Pancreas (tissue), 10 donors: ENCODE data around the gene AGPAT2. TPM values are rescaled to one million over a fixed set of nuclear protein-coding genes. Genes with fewer than 3 reads are reported as not detected.

Source experiments
- ATAC-seq, 4 donors: fragments of 200-7000 bp; cut with Tn5 transposase; one replicate each; pipeline versions ENCODE4 v1.8.0 to v1.9.1; 2020; ENCODE audit warnings: mild to moderate bottlenecking in 4 of 4, moderate library complexity in 4 of 4
- DNase-seq, 6 donors: peaks; one replicate each; pipeline ENCODE4 v3.0.0-alpha.2; 2020
- FAIRE-seq: peaks from 2 replicates; lab custom pipeline; 2012; peaks lifted over from hg19 to GRCh38; lab: Jason Lieb, UNC
- H3K27ac ChIP-seq, 4 donors: fragments of 200-600 bp; sonication (generic); 1 replicate in 3 of 4; 2 replicates in 1 of 4; pipeline versions ENCODE4 v1.5.0 to v1.8.0; 2020
- H3K27me3 ChIP-seq, 4 donors: fragments of 200-600 bp; one replicate each; pipeline ENCODE4 v1.8.0; 2021
- H3K36me3 ChIP-seq, 3 donors: fragments of 200-600 bp; sonication (generic) in 1 of 3; one replicate each; pipeline versions ENCODE4 v1.5.0 to v1.8.0; 2020 to 2021
- H3K4me1 ChIP-seq, 3 donors: fragments of 200-600 bp; one replicate each; pipeline ENCODE4 v1.8.0; 2021
- H3K4me3 ChIP-seq, 4 donors: fragments of 200-600 bp; sonication (generic) in 2 of 4; one replicate each; pipeline versions ENCODE4 v1.5.0 to v1.8.0; 2020 to 2021
- H3K9me3 ChIP-seq, 4 donors: fragments of 200-600 bp; one replicate each; pipeline ENCODE4 v1.8.0; 2021
- WGBS, 2 donors: extraction: QIAGEN DNeasy Blood & Tissue Kit; methylation state at CpG; one replicate each; pipeline ENCODE4 v1.1.7; 2013; 5-methylcytosine and 5-hydroxymethylcytosine counted together
- intact Hi-C, 3 donors: fragments of 100-400 bp; cut with DNase I; formaldehyde crosslinking; loops; one replicate each; pipeline versions ENCODE4 v1.11.1 to v1.14.2; 2022
- polyA plus RNA-seq, 2 donors: library from polyadenylated mRNA; stranded (reverse); fragments of 200-250 nt; gene quantifications; one replicate each; pipeline ENCODE4 v1.2.3, GENCODE V29; 2013
- total RNA-seq, 6 donors: library from RNA; stranded (reverse); fragmentation: NEBNext Ultra II Directional in 4 of 6; extraction: Animal tissue kit (Norgen Biotek cat#: 25700) in 4 of 6; gene quantifications; one replicate each; pipeline versions ENCODE4 v1.2.1 to v1.2.4, GENCODE V29; 2021 to 2023
- TF ChIP-seq, protein P1 (sequence below), 4 donors: fragments of 200-600 bp; sonication (generic) in 3 of 4; IDR thresholded peaks; one replicate each; pipeline versions ENCODE4 v1.5.0 to v1.8.0; 2021; ENCODE audit warnings: antibody characterized with exemption in 4 of 4
- donor health status: healthy with polysubstance abuse.
- donor health status: DM: no; HTN: no; CAD: no; lungs with moderate emphysema.
- donor health status: DM: no; HTN: no; CAD: no.
- donor health status: control.
- donor health status: control.
- donor health status: Bipolar disorder and iron deficiency.
- donor health status: DM: yes; HTN: yes; CAD: no.
- donor health status: DM: no; HTN: no; CAD: no.
- donor health status: DM: no; HTN: no; CAD: no.
- donor health status: DM: yes; HTN: yes; CAD: no.

Gene AGPAT2
- total and polyA plus RNA-seq, 8 donors: 57.0 to 158 (median 82.7) TPM

DNA sequence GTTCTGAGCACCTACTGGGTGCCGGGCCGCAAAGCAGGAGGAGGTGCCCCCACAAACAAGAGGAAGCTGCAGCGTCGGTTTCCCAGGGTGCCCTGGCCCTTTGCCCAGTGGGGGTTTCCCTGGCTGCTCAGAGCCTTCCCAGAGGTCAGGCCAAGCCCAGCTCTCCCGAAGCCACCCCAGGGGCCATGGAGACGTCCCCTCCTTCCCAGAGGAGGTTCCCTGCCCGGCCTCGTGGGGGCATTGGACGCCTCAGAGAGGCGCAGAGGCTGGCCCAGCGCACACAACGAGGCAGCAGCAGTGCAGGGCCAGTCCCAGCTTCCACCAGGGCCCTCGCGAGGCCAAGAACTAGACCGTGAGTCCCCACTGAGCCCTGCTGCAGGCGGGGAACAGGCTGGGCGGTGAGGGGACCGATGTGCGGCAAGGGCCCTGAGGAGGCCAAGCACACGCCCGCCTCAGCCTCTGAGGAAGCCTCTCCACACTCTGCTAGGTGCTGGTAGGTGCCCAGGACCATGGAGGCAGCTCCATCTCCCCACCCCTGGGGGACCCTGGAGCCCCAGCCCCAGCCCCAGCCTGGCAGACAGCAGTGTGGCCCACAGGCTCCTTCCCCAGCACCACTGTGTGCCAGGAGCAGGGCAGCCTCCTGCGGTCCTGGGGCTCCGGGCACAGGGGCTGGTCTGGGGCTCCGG is 32.1 kb upstream of the AGPAT2 start:
- H3K4me3 ChIP-seq: no peak overlapping the region
- H3K9me3 ChIP-seq: no peaks in the 10 kb centered on the region
- TF ChIP-seq, protein P1, sequence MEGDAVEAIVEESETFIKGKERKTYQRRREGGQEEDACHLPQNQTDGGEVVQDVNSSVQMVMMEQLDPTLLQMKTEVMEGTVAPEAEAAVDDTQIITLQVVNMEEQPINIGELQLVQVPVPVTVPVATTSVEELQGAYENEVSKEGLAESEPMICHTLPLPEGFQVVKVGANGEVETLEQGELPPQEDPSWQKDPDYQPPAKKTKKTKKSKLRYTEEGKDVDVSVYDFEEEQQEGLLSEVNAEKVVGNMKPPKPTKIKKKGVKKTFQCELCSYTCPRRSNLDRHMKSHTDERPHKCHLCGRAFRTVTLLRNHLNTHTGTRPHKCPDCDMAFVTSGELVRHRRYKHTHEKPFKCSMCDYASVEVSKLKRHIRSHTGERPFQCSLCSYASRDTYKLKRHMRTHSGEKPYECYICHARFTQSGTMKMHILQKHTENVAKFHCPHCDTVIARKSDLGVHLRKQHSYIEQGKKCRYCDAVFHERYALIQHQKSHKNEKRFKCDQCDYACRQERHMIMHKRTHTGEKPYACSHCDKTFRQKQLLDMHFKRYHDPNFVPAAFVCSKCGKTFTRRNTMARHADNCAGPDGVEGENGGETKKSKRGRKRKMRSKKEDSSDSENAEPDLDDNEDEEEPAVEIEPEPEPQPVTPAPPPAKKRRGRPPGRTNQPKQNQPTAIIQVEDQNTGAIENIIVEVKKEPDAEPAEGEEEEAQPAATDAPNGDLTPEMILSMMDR (IDR thresholded peaks at IDR 0.05): no peak
- no peaks in the 10 kb centered on the region for H3K27me3 ChIP-seq
- 60 to 72% methylated on average over 24 of the region's 24 CpGs for WGBS, 2 donors
- peaks cover 0 to 20% (median 13%) of the 10 kb centered on the region in 3 donors for H3K36me3 ChIP-seq
- intact Hi-C loops: loop anchor here in 1 of 3 donors (10.0 kb wide), 1 partner anchor 235 kb away; the partner anchor contains the start of gene SEC16A
- ATAC-seq (peak in 3 of 4 donors; percentile 13 to 36 (median 26)), FAIRE-seq (no peak), DNase-seq (peak in 4 of 6 donors; percentile 37 to 85 (median 65))
- H3K4me1 ChIP-seq: no peaks in the 10 kb centered on the region
- H3K27ac ChIP-seq: no peak overlapping the region

GRCh38 chr9:136718345-136719194 is 31.3 kb upstream of the AGPAT2 start:
- Histone ChIP-seq H3K36me3 (peaks cover 0 to 12% (median 6%) of the 10 kb centered on the region in 3 donors), H3K4me3 (no peak overlapping the region), H3K9me3 (no peaks in the 10 kb centered on the region), H3K4me1 (no peaks in the 10 kb centered on the region), H3K27me3 (no peaks in the 10 kb centered on the region), H3K27ac (no peak overlapping the region)
- intact Hi-C loops: loop anchor here in 1 of 3 donors (10.0 kb wide), 1 partner anchor 234 kb away; the partner anchor contains the start of gene SEC16A
- WGBS, 2 donors: 78 to 79% methylated on average over 20 of the region's 20 CpGs
- DNase-seq (peak in 3 of 6 donors; percentile 23 to 72 (median 35)), ATAC-seq (no peak), FAIRE-seq (no peak)
- TF ChIP-seq, protein P1 (IDR thresholded peaks at IDR 0.05): no peak

DNA sequence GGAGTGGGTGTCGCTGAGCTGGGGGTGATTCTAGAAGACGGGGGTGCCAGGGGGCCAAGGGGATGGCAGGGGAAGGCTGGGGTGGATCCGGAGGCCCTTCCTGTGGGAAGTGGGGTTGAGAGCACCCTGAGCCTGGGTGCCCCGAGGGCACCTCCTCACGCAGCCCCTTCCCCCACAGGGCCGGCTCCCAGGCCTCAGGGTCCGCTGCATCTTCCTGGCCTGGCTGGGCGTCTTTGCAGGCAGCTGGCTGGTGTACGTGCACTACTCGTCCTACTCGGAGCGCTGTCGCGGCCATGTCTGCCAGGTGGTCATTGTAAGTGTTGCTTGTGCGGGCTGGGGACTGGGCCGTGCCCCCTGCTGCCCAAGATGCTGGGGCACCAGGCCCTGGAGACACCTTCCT is 30.1 kb upstream of the AGPAT2 start:
- no peak for ATAC-seq
- DNase-seq: no peak
- Histone ChIP-seq H3K27ac (no peak overlapping the region), H3K4me1 (peaks cover 0 to 3% (median 0%) of the 10 kb centered on the region in 3 donors), H3K36me3 (peaks cover 0 to under 1% (median 0%) of the 10 kb centered on the region in 3 donors), H3K9me3 (no peaks in the 10 kb centered on the region), H3K4me3 (no peak overlapping the region), H3K27me3 (no peaks in the 10 kb centered on the region)
- no peak for FAIRE-seq
- WGBS, 2 donors: 89% methylated on average over 15 to 16 of the region's 16 CpGs
- TF ChIP-seq, protein P1 (IDR thresholded peaks at IDR 0.05): no peak
- intact Hi-C loops: loop anchor here in 1 of 3 donors (10.0 kb wide), 1 partner anchor 233 kb away; the partner anchor contains the start of gene SEC16A

DNA sequence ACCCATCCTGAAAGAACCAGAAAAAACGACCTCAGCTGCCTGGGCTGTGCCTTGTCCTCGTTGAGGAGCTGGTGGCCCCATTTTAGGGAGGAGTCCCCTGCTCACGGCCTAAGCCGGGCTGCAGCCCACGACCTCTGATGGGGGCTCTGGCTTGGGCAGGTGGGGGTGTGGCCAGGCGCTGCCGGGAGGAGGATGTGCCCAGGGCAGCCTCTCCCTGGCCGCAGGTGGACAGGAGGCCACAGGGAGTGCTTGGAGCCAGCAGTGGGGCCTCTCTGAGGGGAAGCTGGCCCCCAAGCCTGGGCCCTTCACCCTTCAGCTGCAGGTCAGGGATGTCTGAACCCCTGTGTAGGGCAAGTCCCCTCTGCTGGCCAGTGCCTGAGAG is 27.6 kb upstream of the AGPAT2 start:
- Histone ChIP-seq H3K27me3 (no peaks in the 10 kb centered on the region), H3K4me3 (no peak overlapping the region), H3K36me3 (no peaks in the 10 kb centered on the region), H3K27ac (no peak overlapping the region), H3K9me3 (no peaks in the 10 kb centered on the region), H3K4me1 (peaks cover 0 to 6% (median 3%) of the 10 kb centered on the region in 3 donors)
- 72 to 74% methylated on average over 8 of the region's 8 CpGs for WGBS, 2 donors
- intact Hi-C loops: loop anchor here in 1 of 3 donors (10.0 kb wide), 1 partner anchor 230 kb away; the partner anchor contains the start of gene SEC16A
- TF ChIP-seq, protein P1 (IDR thresholded peaks at IDR 0.05): no peak
- DNase-seq: no peak
- ATAC-seq: no peak
- FAIRE-seq: no peak
